HG03159 (cell line): Measurements from ENCODE around the gene ZNF331.

Experiments
- ATAC-seq: cut with Tn5 transposase; IDR thresholded peaks from one replicate; pipeline ENCODE4 v1.9.1; 2021; ENCODE audit warnings: mild to moderate bottlenecking, moderate library complexity; ENCODE audit not compliant: unreplicated experiment

ZNF331 gene

GRCh38 chr19:53571339-53571738 lies 33.4 kb downstream of the ZNF331 start:
- no peak for ATAC-seq

GRCh38 chr19:53576941-53577653 lies 39.2 kb downstream of the ZNF331 start:
- ATAC-seq: no peak

GRCh38 chr19:53577968-53578367 lies 40.0 kb downstream of the ZNF331 start:
- ATAC-seq: no peak

- ATAC-seq: no peak
These were observed 41.6 kb downstream of the ZNF331 start for GRCh38 chr19:53579518-53579917.

GRCh38 chr19:53580871-53581835 lies 43.2 kb downstream of the ZNF331 start:
- ATAC-seq: no peak

- ATAC-seq: no peak
These were observed 43.9 kb downstream of the ZNF331 start for GRCh38 chr19:53581871-53582279.

- no peak for ATAC-seq
These were observed 45.2 kb downstream of the ZNF331 start for GRCh38 chr19:53583181-53583580.

GRCh38 chr19:53586277-53586691 lies 48.3 kb downstream of the ZNF331 start:
- ATAC-seq: no peak

GRCh38 chr19:53594811-53595509 lies 57.0 kb downstream of the ZNF331 start:
- ATAC-seq: no peak

- ATAC-seq: no peak
These were observed 57.5 kb downstream of the ZNF331 start for GRCh38 chr19:53595510-53595867.

GRCh38 chr19:53596056-53596455 lies 58.1 kb downstream of the ZNF331 start:
- no peak for ATAC-seq

- ATAC-seq: no peak
These were observed 59.1 kb downstream of the ZNF331 start for GRCh38 chr19:53597023-53597422.

- ATAC-seq: no peak
These were observed 60.4 kb downstream of the ZNF331 start for GRCh38 chr19:53598361-53598760.

GRCh38 chr19:53600217-53600616 lies 62.3 kb downstream of the ZNF331 start:
- ATAC-seq: no peak

GRCh38 chr19:53606031-53606430 lies 68.1 kb downstream of the ZNF331 start:
- ATAC-seq: no peak

- no peak for ATAC-seq
These were observed 70.4 kb downstream of the ZNF331 start for GRCh38 chr19:53608381-53608780.

- ATAC-seq: no peak
These were observed 75.0 kb downstream of the ZNF331 start for GRCh38 chr19:53612762-53613526.

GRCh38 chr19:53621885-53622740 lies 84.2 kb downstream of the ZNF331 start:
- ATAC-seq: no peak

- no peak for ATAC-seq
These were observed 87.0 kb downstream of the ZNF331 start for GRCh38 chr19:53624771-53625545.
